GM13976 (cell line): Measurements from ENCODE around the gene CAMK4.
A peak's percentile ranks its signal among the peaks of the same experiment; 100 is the strongest.
"Not testable (repeated sequence)": the region's sequence is repeated elsewhere in the genome, so short reads cannot be mapped to it uniquely, and the experiment has no call there.

Experiments used
- DNase-seq: peaks from one replicate; pipeline ENCODE4 v3.0.0; 2012; ENCODE audit warnings: low spot score
- in situ Hi-C: fragments of 300-500 bp; cut with MboI; formaldehyde crosslinking; loops from one replicate; pipeline ENCODE4 v1.12.0; 2022; ENCODE audit warnings: low sequenced_read_pairs, mixed read lengths, inconsistent platforms; ENCODE audit not compliant: unreplicated experiment
- TF ChIP-seq, protein P1 (sequence below): IDR thresholded peaks from 2 replicates; pipeline ENCODE4 v1.5.1; 2012; ENCODE audit warnings: borderline replicate concordance, mild to moderate bottlenecking; ENCODE audit not compliant: insufficient read depth; ENCODE audit errors: extremely low read depth, missing control alignments, control extremely low read depth

CAMK4 gene

DNA sequence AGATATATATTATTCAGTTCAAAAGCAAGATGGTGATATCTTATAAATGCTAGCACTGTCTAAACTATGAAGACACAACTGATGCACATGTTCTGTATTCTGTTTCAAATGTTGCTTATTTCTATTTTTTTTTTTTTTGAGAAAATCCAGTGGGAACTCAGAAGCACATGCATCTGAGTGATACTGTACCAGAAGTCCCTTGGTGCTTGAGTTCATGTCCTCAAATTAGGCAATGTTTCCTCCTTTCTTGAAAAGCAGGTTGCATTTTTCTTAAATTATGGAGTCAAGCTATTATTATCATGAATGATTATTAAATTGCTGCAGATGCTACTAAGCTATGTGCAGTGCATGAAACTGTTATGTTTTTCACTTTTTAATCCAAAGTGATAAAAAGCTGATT is 70.4 kb downstream of the CAMK4 start:
- TF ChIP-seq, protein P1, sequence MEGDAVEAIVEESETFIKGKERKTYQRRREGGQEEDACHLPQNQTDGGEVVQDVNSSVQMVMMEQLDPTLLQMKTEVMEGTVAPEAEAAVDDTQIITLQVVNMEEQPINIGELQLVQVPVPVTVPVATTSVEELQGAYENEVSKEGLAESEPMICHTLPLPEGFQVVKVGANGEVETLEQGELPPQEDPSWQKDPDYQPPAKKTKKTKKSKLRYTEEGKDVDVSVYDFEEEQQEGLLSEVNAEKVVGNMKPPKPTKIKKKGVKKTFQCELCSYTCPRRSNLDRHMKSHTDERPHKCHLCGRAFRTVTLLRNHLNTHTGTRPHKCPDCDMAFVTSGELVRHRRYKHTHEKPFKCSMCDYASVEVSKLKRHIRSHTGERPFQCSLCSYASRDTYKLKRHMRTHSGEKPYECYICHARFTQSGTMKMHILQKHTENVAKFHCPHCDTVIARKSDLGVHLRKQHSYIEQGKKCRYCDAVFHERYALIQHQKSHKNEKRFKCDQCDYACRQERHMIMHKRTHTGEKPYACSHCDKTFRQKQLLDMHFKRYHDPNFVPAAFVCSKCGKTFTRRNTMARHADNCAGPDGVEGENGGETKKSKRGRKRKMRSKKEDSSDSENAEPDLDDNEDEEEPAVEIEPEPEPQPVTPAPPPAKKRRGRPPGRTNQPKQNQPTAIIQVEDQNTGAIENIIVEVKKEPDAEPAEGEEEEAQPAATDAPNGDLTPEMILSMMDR, result no peak
- no peak for DNase-seq
- in situ Hi-C loops, result no loop called here

DNA sequence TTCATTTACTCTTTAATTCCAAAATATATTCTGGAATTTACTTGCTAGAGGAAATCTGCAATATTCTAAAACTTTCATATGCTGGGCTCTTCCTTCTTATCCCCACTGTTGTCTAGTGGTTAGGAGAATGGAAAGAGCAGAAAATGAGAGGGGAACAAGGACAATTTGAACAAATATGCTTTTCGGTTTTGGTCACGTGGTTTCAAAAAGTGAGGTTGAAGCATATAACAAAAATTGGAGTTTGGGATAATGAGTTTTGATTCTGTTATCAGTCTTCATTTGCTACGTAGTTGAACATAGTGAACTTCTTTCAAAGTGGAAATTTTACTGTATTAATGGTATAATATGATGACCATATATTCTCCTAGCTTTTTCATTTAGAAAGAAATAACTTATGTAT is 71.5 kb downstream of the CAMK4 start:
- in situ Hi-C loops, result no loop called here
- no peak for DNase-seq
- TF ChIP-seq, protein P1, result no peak

DNA sequence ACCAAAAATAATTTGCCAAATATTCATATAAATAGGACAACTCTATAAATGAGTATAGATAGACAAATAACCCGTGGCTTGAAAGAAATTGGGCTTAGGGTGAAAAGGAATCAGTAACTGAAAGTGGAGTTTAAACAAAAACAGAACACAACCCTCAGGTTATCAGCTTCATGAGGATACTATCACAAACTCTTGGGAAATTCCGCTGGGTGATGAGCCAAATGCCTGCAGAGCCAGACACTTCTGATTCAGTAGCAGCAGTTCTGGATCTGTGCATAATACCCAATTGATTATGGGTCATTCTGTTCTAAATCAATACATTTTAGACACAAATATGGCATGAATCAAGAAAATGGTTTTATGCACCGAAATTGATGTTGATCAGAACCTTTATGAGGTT is 72.4 kb downstream of the CAMK4 start:
- TF ChIP-seq, protein P1, result no peak
- no peak for DNase-seq
- in situ Hi-C loops, result no loop called here

DNA sequence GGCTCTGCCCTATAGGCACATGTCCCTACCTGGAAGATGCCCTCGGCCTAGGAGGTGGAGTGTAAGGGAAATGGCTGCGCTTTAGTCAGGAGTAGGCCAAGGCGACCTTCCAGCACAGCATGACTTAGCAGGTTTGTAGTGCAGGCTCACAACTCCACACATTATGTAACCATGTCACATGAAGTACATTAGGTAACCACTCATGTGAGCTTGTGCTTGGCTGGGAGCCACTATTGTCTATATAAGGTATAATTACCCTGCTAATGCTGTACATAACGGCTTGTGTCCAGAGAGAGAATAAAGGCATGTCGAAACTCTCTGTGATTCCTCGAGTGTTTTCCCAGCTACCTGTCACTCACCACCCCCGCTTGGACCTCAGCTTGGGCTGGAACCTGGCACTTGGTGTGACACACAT is 74.9 kb downstream of the CAMK4 start:
- in situ Hi-C loops, result no loop called here
- no peak for DNase-seq
- TF ChIP-seq, protein P1, result no peak

DNA sequence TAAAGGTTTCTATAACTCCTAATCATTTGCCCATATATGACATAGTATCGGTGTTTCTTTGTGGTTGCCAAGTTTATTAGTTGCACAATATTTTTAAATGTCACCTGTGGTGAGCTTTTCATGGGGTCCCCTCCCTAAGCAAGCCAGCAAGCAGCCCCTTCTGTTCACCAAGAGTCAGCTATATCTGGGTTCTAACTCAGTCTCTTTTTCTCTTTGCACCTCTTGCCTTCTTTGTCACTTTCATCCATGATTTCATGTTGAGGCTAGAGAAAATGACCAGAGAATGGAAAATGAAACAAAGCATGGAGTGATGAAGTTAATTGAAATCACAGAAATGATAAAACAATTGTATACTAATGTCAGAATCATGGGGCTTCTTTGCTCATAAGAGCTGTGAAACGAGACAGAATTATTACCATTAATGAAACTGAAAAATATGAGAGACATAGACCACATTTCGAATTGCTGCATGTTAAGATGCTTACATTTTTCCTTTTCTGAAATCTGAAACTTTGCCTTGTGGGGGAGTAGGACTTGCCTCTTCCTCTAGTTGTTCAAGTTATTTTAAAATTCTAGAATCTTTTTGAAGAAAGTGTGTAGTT is 75.7 kb downstream of the CAMK4 start:
- in situ Hi-C loops, result no loop called here
- TF ChIP-seq, protein P1, result no peak
- peak; percentile 33 for DNase-seq

DNA sequence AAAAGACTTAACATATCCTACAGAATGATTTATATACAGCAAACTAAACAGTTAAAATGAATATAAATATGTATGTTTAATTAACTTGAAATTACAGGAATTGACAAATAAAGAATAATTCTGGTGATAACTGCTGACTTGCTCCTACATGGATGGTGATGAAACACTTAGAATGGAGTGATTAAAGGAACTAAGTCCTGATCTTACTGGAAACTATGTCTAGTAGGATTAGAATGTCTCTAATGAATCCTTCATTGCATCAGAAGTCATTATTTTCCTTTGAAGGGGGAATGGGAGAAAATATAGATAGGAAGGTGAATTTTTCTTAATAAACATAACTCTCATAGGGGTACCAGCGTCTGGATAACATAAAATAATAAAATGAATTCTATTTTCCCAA is 77.1 kb downstream of the CAMK4 start:
- in situ Hi-C loops, result no loop called here
- DNase-seq, result no peak
- TF ChIP-seq, protein P1, result no peak

DNA sequence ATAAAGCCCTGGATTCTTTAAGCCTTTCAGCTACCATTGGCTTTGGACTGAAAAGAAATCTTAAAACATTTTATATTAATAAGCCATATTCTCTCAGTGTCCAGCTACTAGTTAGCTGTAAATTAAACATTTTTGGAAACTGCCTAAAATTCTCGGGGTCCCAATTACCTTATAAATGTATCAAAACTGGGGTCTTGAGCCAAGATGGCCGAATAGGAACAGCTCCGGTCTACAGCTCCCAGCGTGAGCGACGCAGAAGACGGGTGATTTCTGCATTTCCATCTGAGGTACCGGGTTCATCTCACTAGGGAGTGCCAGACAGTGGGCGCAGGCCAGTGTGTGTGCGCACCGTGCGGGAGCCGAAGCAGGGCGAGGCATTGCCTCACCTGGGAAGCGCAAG is 77.9 kb downstream of the CAMK4 start:
- DNase-seq, in situ Hi-C loops: not testable (repeated sequence)
